GM18870 (cell line): ENCODE results near the gene IMPA2.
A peak's percentile ranks its signal among the peaks of the same experiment; 100 is the strongest.

ENCODE experiments used
- ATAC-seq: cut with Tn5 transposase; IDR thresholded peaks from one replicate; pipeline ENCODE4 v1.9.1; 2021; ENCODE audit warnings: moderate library complexity; ENCODE audit not compliant: unreplicated experiment

IMPA2 gene

DNA sequence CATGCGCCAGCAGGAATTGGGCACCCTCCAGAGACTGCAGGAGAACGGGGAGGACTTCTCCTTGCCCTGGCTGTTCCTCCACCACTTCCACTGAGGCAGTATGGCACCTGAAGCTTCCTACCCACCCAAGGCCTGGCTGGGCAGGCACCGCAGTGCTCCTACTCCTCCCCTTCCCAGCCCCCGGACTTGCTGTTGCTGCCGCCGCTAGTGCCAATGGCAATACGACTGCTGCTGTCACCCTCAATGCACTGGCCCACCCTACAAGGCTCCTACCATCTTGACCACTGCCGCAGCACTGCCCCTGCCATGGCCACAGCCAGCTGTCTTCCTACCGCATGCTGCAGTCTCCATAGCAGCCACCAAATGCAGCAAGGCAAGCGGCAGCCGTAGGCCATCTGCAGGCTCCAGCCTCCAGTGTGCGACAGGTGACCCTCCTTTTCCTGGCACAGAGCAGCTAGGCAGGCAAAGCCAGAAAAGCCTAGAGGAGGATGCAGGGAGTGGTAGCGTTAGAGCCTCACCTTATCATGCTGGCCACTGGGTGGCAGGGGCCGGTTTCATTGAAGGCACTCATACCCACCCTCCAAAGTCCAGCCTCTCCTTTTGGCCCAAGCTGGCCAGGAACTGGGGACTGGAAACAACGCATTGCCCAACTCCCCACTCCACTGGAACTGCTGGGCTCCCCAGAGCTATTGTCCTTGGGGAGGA is 64.9 kb downstream of the IMPA2 start:
- no peak for ATAC-seq

DNA sequence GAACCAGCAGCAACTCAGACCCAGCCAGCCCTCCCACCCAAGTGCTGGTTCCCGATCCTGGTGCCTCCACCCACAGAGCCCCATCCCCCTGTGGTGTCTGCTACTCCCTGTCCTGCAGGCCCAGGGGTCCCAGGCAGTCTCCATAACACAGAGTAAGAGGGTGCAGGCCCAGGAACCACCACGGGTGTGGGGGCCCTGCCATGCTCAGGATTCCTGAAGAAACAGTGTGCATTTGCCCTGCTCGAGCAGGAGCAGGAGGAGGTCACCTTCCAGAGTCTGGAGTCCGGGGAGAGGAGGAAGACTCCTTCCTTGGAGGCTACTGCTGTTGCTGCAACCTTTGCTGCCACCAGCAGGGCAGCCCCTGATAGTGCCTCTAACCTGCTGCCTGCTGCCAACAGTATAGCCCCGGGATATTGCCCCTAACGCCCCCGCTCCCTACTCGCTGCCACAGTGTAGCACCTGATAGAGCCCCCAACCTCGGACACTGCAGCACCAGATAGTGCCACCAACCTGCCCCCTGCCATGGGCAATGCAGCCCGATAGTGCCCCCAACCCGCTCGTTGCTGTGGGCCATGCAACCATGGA is 65.5 kb downstream of the IMPA2 start:
- ATAC-seq, result no peak

DNA sequence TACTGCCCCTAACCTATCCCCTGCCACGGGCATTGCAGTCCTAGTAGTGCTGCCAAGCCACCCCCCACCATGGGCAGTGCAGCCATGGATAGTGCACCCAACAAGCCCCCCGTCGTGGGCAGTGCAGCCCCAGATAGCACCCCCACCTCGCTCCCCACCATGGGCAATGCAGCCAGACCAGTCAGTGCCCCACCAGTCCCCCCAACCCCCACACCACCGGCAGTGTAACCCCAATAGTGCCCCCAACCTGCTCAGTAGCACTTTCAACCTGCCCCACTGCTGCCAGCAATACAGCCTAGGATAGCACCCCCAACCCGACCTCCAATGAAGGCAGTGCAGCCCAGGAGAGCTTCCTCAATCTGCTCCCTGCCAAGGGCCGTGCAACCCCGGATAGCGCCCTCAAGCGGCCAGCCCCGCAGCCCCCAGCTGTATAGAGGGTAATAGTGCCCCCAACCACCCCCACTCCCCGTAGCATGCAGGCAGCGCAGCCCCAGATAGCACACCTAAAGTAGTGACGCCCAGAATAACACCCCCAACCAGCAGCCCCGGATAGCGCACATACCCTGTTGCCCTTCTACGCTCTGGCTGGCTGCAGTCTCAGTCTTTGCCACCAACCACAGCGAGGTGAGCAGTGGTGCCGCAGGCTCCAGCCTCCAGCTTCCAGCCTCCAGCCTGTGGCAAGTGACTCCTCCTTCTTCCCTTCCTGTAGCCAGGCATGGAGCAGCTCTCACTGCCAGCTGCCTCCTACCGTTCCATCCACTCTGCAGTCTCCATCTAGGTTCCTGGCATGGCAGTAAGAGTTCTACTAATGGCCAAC is 66.9 kb downstream of the IMPA2 start:
- ATAC-seq, result no peak

DNA sequence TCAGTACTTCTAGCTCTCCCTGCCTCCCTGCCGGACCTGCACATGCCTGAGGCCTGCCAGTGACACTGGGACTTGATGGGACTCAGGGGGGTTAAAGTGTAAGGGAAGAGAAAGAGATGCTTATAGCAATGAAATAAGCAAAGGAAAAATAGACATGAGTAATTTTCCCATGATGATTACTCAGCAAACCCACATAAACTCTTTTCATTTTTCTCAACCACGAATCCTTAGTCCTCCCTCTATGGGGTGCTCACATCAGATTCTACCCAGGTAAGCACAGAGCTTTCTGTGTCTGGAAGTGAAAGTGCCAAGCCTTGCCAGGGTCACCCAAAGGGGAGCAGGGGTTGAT is 67.5 kb downstream of the IMPA2 start:
- ATAC-seq, result no peak

DNA sequence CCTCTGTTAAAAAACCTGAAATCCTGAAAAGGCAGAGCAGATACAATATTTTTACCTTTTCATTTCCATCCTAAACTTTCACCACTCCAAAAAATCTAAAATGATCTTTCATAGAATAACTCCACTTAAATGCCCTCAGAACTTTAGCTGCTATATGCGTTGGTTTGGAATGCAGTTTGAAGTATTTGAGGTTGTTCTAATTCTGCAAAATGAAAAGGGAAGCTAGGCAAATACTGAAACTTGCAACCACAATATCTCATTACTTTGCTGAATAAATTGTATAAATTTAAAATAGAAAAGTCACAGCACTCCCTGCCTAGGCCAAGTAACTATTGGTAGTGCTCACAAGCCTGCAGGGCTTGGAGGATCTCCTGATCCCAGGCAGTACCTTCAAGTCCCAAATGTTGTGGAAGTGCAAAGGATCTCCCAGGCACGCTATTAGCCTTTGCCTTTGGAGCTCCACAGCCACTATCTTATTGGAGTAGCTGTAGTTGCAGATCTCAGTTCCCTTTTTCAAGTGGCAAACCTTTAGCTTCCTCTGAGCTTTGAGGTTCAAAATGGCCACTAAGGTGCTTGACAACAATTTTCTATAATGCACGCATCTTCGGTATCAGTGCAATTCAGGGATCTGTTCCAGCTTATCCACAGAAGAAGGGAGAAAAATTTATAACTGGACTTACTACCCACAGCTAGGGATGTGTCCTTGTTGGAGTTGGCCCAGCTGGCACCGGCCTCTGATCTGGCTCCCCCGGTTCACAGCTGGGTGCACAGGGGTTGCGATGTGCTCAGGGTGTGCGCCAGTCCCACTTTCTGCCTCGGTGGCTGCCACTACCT is 68.9 kb downstream of the IMPA2 start:
- peak; percentile 75 for ATAC-seq

DNA sequence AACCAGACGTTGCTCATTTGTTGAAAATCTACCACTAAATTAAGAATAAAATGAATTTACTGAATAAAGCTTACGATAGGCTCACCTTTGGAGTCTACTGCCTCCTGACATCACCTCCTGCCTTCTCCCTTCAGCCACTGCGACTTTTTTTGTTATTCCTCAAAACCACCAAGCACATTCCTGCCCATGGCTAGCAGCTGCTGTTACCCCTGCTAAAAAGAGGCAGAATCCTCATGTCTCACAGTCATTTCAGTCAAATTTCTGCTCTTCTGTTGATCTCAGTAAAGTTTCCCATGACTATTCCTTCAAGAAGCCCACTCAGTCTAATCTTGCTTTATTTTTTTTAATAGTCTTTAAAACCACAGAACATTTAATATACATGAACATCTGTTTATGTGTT is 71.6 kb downstream of the IMPA2 start:
- ATAC-seq, result no peak

DNA sequence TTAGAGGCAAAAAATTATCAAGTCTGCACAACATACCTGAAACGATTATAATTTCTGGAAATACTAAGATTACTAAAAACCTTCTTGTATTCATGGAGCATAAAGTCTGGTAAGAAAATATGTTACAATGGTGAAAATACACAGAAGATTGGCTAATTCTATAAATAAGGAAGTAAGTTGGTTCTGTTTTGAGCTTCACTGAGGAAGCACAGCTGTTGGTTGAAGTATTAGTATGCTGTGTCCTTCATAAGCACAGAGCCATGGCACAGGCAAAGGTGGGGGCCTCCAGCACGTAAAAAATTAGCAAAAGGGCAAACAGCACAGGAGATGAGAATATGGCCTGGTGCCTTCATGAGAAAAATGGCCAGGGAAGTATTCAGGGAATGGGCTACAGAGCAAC is 72.0 kb downstream of the IMPA2 start:
- ATAC-seq, result peak; percentile 41

DNA sequence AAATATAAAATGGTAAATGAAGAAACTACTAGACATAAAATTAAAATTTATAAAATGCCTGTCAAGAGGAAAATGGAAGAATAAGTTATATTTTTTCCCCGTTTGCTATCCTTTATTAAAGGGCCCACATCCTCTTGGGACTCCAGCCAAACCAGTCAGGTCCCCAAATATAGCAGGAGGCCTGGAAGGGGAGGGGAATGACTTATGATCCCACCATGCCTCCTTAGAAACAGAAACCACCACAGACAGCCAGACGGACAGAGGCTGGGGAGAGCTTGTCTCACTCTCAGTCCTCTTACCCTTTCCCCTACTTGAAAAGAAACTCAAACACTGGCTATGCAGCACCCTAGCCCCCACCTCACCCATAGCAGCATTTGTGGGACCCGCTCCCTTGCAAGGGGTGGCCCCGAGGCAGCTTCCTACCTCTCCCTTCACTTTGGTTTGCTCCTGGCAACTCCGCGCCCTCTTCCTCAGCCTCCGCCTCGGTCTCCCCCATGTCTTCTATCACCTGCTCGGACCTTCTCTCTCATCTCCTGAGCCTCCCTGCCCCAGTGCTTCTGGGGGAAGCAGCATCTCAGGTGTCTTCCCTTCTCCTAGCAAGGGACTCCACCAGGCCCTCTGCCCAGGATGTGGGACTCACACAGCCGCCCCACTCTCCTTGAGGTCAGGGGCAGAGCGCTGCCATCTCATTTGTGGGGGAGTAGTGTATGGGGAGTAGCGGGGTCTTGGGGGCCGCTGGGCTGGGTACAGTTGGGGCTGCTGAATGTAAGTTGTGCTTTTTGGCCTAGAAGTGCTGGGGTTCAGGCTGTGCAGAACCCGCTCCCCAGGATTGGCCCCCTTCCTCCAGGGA is 75.0 kb downstream of the IMPA2 start:
- no peak for ATAC-seq

DNA sequence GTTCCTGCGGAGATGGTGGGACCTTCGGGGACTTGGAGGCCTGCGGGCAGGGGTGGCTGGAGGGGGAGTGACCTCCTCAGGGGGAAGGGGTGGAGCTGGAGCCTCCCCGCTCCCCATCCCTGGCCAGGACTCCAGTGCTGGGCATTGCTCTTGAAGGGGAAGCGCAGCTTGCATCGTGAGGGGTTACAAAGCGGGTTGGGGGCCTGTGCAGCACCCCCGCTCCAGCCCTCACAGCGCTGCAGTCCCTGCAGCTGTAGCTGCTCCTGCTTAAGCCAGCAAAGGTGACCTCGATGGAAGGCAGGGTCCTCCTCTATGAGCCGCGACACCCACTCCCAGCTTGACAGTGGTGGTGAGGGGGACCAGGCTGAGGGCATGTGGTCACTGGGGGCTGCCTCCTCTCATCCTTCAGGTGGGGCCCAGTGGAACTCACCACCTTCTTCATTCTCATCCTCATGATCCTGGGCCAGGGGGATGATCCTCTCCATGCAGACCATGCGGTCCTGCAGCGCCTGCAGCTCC is 75.6 kb downstream of the IMPA2 start:
- no peak for ATAC-seq

DNA sequence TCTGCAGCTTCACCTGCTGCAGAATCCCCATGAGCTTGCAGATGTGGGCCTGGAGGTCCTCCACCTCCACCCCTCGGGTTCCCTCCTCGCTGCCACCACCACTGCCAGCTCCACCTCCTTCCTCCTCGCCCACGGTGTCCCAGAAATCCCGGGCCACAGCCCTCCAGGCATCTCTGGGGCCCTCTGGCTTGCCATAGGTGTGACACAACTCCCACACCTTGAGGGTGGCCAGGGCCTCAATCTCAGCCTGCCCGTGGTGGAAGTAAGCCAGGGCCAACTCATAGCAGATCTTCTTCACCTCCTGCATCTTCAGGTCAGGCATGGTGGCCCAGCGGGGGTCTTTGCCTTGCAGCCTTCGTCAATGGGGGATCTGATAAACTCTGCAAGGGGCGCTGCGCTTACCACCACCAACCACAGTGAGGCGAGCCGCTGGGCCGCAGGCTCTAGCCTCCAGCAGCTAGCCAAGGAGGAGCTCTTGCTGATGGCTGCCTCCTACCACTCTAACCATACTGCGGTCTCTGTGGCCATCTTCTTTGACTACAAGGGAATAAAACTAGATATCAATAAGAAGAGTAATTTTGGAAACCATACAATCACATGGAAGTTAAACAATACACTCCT is 76.2 kb downstream of the IMPA2 start:
- ATAC-seq, result no peak

DNA sequence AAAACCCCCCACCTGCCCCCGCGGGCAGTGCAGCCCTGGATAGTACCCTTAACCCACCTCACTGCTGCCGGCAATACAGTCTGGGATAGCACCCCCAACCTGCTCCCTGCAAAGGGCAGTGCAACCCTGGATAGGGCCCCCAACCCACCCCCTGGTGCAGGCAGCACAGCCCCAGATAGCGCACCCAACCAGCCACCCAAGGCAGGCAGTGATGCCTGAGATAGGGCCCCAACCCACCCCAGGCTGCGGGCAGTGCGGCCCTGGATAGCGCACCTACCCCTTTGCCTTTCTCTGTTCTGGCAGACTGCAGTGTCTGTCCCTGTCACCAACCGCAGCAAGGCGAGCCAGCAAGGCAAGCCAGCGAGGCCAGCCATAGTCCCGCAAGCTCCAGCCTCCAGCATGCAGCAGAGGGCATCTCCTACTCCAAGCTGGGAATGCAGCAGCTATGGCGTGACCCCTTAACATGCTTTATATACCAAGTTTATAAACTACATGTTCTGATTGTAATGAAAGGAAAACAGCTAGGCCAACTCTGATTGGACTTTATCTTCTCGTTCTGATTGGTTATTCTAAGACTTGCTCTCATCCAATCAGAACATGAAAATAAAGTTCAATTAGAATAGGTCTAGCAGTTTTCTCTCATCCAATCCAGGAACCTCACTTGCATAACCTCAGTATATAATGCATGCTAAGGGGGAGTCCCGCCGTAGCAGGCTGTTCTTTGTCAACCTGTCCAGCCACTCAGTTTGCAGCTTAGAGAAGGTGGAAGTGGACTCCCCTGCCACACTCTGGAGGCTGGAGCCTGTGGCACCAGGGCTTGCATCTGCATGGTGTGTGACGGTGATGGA is 78.3 kb downstream of the IMPA2 start:
- no peak for ATAC-seq

DNA sequence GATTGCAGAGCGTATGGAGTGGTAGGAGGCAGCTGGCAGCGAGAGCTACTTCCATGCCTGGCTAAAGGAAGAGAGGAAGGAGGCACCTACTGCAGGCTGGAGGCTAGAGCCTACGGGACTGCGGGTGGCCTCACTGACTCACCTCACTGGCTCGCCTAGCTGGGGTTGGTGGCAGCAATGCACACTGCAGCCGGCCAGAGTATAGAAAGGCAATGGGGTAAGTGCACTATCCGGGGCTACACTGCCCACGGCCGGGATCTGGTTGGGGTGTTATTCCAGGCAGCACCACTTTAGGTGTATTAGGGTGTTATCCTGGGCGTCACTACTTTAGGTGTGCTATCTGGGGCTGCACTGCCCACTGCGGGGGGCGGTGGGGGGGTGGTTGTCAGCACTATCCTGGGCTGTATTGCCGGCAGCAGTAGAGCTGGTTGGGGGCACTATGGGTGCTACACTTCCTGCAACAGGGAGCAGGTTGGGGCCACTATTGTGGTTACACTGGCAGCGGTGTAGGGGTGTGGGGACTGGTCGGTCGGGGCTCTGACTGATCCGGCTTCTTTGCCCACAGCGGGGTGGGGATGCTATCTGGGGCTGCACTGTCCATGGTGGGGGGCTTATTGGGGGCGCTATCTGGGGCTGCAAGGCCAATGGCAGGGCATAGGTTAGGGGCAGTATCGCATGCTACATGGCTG is 79.0 kb downstream of the IMPA2 start:
- no peak for ATAC-seq

DNA sequence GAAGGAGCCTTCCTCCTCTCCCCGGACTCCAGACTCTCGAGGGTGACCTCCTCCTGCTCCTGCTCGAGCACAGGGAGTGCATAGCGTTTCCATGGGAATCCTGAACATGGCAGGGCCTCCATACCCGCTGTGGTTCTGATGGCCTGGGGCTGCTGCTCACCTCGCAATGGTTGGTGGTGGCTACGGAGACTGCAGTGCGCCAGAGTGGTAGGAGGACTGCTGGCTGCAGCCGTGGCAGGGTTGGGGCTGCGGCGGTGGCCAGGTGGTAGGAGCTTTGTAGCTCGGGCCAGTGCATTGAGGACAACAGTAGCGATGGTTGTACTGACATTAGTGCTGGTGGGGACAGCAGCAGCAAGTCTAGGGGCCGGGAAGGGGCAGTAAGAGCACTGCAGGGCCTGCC is 80.4 kb downstream of the IMPA2 start:
- ATAC-seq, result no peak

DNA sequence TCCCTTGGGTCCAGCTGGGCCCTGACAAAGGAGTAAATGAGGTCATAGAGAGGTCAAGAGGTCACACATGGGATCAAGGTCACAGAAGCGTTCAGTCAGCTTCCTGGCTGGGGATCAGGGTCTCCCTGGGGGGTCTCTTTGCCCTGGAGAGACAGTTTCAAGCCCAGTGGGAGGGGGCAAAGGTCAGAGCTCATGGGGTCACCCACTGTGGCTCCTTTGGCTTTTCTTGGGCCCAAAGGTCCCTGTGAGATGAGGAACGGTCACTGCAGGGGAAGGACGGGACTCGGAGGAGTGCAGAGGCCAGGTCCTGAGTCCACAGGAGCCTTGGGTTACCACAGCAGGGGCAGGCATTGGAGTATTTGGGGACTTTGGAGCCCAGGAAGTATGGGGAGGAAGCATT is 81.7 kb downstream of the IMPA2 start:
- no peak for ATAC-seq

DNA sequence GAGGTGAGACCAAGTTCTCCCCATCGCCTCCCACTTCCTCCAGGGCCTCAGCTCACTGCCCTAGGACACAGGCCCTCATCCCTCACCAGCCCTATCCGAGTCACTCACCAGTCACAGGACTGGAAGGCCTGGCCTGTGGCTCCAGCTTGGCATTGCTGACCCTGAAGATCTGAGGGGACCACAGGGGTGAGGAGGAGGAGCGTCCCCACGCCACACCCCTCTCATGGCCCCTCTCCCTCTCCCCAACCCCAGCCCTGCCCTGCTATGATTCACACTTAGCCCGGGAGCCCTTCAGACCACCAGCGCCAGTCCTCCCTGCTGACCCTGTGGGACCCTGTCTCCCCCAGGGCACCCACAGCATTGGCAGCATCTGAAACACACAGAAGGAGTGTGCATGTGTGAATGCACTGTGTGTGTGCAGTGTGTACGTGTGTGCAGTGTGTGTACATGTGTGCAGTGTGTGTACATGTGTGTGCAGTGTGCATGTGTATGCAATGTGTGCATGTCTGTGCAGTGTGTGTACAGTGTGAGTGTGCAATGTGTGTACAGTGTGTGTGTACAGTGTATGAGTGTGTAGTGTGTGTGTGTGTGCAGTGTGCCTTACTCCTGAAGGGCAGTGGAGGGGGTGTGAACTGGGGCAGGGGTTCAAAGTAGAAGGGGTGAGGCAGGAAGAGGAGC is 82.9 kb downstream of the IMPA2 start:
- no peak for ATAC-seq

DNA sequence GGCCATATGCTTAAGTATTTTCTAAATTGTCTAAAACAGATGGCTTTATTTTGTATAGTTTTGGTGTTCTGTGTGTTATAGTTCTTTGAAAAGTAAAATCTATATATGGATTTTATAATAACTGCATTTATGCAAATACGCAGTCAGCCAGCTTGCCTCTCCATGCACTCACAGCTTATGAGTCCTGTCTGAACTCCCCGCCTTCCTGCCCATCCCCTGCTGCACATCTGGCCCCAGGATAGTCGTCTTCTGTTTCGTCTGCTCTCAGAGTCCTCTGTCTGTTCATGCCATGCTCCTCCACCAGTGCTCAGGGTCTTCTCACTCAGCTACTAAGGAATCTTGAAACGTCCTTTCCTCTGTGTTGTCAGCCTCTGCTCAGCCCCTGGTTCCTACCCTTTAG is 84.1 kb downstream of the IMPA2 start:
- ATAC-seq, result no peak

DNA sequence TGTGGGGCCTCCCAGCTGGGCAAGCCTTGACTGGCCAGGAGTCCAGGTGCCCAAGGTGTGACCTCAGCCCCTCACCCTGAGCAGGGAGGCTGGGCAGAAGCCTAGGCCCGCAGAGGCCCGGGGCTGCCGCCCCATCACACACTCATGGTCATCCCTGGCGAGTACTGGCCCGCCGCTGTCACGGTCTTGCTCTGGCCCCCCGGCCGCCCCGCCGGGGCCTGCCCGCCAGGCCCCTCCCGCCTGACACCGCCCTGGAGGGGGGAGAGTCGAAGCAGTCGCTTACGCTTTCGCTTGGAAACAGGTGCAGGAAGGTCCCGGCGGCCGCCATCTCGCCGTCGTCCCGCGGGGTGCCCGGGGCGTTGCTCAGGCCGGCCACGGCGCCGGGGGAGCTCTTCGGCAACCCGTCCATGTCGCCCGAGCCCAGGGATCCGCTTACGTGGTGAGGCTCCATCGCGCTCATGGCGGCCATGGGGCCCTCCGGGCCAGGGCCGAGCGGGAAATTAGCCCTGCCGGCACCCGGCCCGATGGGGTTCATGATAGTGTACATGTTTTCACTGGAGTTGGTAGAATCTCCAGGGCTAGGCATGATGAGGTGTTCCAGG is 85.7 kb downstream of the IMPA2 start:
- no peak for ATAC-seq
